Urinary bladder (tissue), 4 donors: ENCODE results near the gene EHMT2. TPM values are rescaled to one million over a fixed set of nuclear protein-coding genes. Genes with fewer than 3 reads are reported as not detected.
"Not testable (repeated sequence)": the region's sequence is repeated elsewhere in the genome, so short reads cannot be mapped to it uniquely, and the experiment has no call there.

Source experiments
- DNase-seq: peaks from one replicate; pipeline ENCODE4 v3.0.0-alpha.2; 2015; ENCODE audit errors: extremely low spot score
- H3K27ac ChIP-seq: one replicate; pipeline ENCODE4 v1.5.1; 2013; ENCODE audit warnings: low read depth, mild to moderate bottlenecking, moderate library complexity
- H3K36me3 ChIP-seq: one replicate; pipeline ENCODE4 v1.6.1; 2013; ENCODE audit warnings: mild to moderate bottlenecking, moderate library complexity; ENCODE audit not compliant: insufficient read depth
- H3K4me1 ChIP-seq: one replicate; pipeline ENCODE4 v1.6.1; 2013; ENCODE audit warnings: mild to moderate bottlenecking, moderate library complexity; ENCODE audit not compliant: insufficient read depth
- H3K4me3 ChIP-seq: one replicate; pipeline ENCODE4 v1.5.1; 2013; ENCODE audit warnings: low read depth, low read length
- WGBS: extraction: QIAGEN DNeasy Blood & Tissue Kit; methylation state at CpG from one replicate; pipeline ENCODE4 v1.1.7; 2013; 5-methylcytosine and 5-hydroxymethylcytosine counted together
- polyA plus RNA-seq: library from polyadenylated mRNA; stranded (reverse); fragments of 200-250 nt; gene quantifications from one replicate; pipeline ENCODE4 v1.2.3, GENCODE V29; 2013
- total RNA-seq: library from RNA; depleted of rRNA; stranded (reverse); fragments of >200 nt; gene quantifications from one replicate; pipeline ENCODE4 v1.2.3, GENCODE V29; 2014
- donor health status: healthy with polysubstance abuse.
- donor health status: healthy.

The EHMT2 gene
- total and polyA plus RNA-seq, 2 donors = 33.1 to 45.5 TPM

GRCh38 chr6:31927863-31928671 is 30.6 kb upstream of the EHMT2 start:
- Histone ChIP-seq H3K36me3 (no peaks in the 10 kb centered on the region), H3K27ac (no peak overlapping the region), H3K4me1 (no peaks in the 10 kb centered on the region), H3K4me3 (no peak overlapping the region)
- no peak for DNase-seq
- WGBS = 77% methylated on average over 11 of the region's 11 CpGs

GRCh38 chr6:31927242-31927862 is 29.9 kb upstream of the EHMT2 start, which contains the start of gene C2:
Gene C2 (plus strand): TSS chr6:31927717. CDS start chr6:31927753, 36 bp downstream.
- Histone ChIP-seq H3K36me3 (no peaks in the 10 kb centered on the region), H3K4me3 (no peak within 1 kb of the TSS), H3K4me1 (no peaks in the 10 kb centered on the region), H3K27ac (no peak within 1 kb of the TSS)
- 64% methylated on average over 11 of the region's 11 CpGs for WGBS
- DNase-seq = no peak

- 15% methylated on average over 5 of the region's 5 CpGs for WGBS
- Histone ChIP-seq H3K27ac (no peak overlapping the region), H3K4me3 (no peak overlapping the region), H3K36me3 (no peaks in the 10 kb centered on the region), H3K4me1 (no peaks in the 10 kb centered on the region)
- no peak for DNase-seq
Measured at GRCh38 chr6:31922942-31923341, 25.4 kb upstream of the EHMT2 start.

GRCh38 chr6:31920811-31921210 is 23.3 kb upstream of the EHMT2 start:
- 72% methylated on average over 2 of the region's 2 CpGs for WGBS
- Histone ChIP-seq H3K4me3 (no peak overlapping the region), H3K4me1 (no peaks in the 10 kb centered on the region), H3K36me3 (no peaks in the 10 kb centered on the region), H3K27ac (no peak overlapping the region)
- no peak for DNase-seq

GRCh38 chr6:31919624-31920303 is 22.3 kb upstream of the EHMT2 start:
- 78% methylated on average over 6 of the region's 6 CpGs for WGBS
- H3K27ac ChIP-seq = no peak overlapping the region

GRCh38 chr6:31918069-31918720 is 20.7 kb upstream of the EHMT2 start:
- WGBS = 75% methylated on average over 8 of the region's 8 CpGs
- H3K36me3 ChIP-seq = no peaks in the 10 kb centered on the region
- DNase-seq = no peak

More at GRCh38 chr6:31919624-31920303, 22.3 kb upstream of the EHMT2 start:
- Histone ChIP-seq H3K36me3 (no peaks in the 10 kb centered on the region), H3K4me1 (no peaks in the 10 kb centered on the region), H3K4me3 (no peak overlapping the region)
- no peak for DNase-seq

GRCh38 chr6:31915756-31916155 is 18.3 kb upstream of the EHMT2 start:
- Histone ChIP-seq H3K4me1 (no peaks in the 10 kb centered on the region), H3K4me3 (no peak overlapping the region), H3K27ac (no peak overlapping the region), H3K36me3 (no peaks in the 10 kb centered on the region)
- DNase-seq = no peak
- WGBS = 81% methylated on average over 6 of the region's 6 CpGs

More at GRCh38 chr6:31918069-31918720, 20.7 kb upstream of the EHMT2 start:
- H3K4me1 ChIP-seq = no peaks in the 10 kb centered on the region
- H3K27ac ChIP-seq = no peak overlapping the region
- no peak overlapping the region for H3K4me3 ChIP-seq

GRCh38 chr6:31915351-31915750 is 17.9 kb upstream of the EHMT2 start:
- DNase-seq = no peak
- H3K36me3 ChIP-seq = no peaks in the 10 kb centered on the region
- H3K4me1 ChIP-seq = no peaks in the 10 kb centered on the region
- no peak overlapping the region for H3K27ac ChIP-seq
- H3K4me3 ChIP-seq = no peak overlapping the region

GRCh38 chr6:31911826-31912585 is 14.5 kb upstream of the EHMT2 start:
- Histone ChIP-seq H3K4me1 (no peaks in the 10 kb centered on the region), H3K36me3 (no peaks in the 10 kb centered on the region), H3K27ac (no peak overlapping the region), H3K4me3 (no peak overlapping the region)
- 68% methylated on average over 11 of the region's 11 CpGs for WGBS
- DNase-seq = no peak

GRCh38 chr6:31909298-31909697 is 11.8 kb upstream of the EHMT2 start:
- not testable (repeated sequence) for DNase-seq, H3K27ac ChIP-seq, H3K4me1 ChIP-seq, H3K36me3 ChIP-seq, H3K4me3 ChIP-seq
- 72% methylated on average over 7 of the region's 7 CpGs for WGBS

- WGBS = 24% methylated on average over 4 of the region's 4 CpGs
- Histone ChIP-seq H3K36me3 (no peaks in the 10 kb centered on the region), H3K27ac (no peak overlapping the region), H3K4me1 (no peaks in the 10 kb centered on the region), H3K4me3 (no peak overlapping the region)
- no peak for DNase-seq
Measured at GRCh38 chr6:31908791-31909190, 11.3 kb upstream of the EHMT2 start.

- H3K36me3 ChIP-seq, H3K27ac ChIP-seq, H3K4me3 ChIP-seq, DNase-seq, H3K4me1 ChIP-seq: not testable (repeated sequence)
- 87% methylated on average over 5 of the region's 5 CpGs for WGBS
Measured at GRCh38 chr6:31908255-31908654, 10.8 kb upstream of the EHMT2 start.
